Endodermal cell (in vitro differentiated cells): ENCODE data around the gene TRIP12. TPM values are rescaled to one million over a fixed set of nuclear protein-coding genes. Genes with fewer than 3 reads are reported as not detected.

ENCODE experiments used
- DNase-seq: peaks from one replicate; pipeline ENCODE4 v3.0.0-alpha.2; 2017
- H3K27ac ChIP-seq: 2 replicates; pipeline ENCODE4 v1.5.1; 2013; ENCODE audit warnings: mild to moderate bottlenecking, low read depth, low read length, moderate library complexity
- H3K27me3 ChIP-seq: 2 replicates; pipeline ENCODE4 v1.6.1; 2013; ENCODE audit warnings: mild to moderate bottlenecking, low read length, moderate library complexity; ENCODE audit not compliant: insufficient read depth, control insufficient read depth, poor library complexity, severe bottlenecking
- H3K36me3 ChIP-seq: 2 replicates; pipeline ENCODE4 v1.7.0; 2013; ENCODE audit warnings: mild to moderate bottlenecking, low read length, moderate library complexity; ENCODE audit not compliant: control insufficient read depth, insufficient read depth
- H3K4me1 ChIP-seq: one replicate; pipeline ENCODE4 v1.7.0; 2013; ENCODE audit warnings: low read length; ENCODE audit not compliant: control insufficient read depth, insufficient read depth
- H3K4me3 ChIP-seq: 2 replicates; pipeline ENCODE4 v1.5.1; 2013; ENCODE audit warnings: mild to moderate bottlenecking, low read length, moderate library complexity
- H3K9ac ChIP-seq: 2 replicates; pipeline ENCODE4 v1.6.1; 2013; ENCODE audit warnings: mild to moderate bottlenecking, low read length, moderate library complexity; ENCODE audit not compliant: poor library complexity, severe bottlenecking; ENCODE audit errors: extremely low read depth
- H3K9me3 ChIP-seq: 2 replicates; pipeline ENCODE4 v1.6.1; 2013; ENCODE audit warnings: mild to moderate bottlenecking, low read length, moderate library complexity; ENCODE audit not compliant: control insufficient read depth
- H3K27ac Mint-ChIP-seq: 2 replicates; pipeline ENCODE4 v1.8.0; 2020; ENCODE audit warnings: mixed read lengths
- H3K27me3 Mint-ChIP-seq: 2 replicates; pipeline ENCODE4 v1.8.0; 2021; ENCODE audit warnings: mild to moderate bottlenecking, mixed read lengths; ENCODE audit not compliant: insufficient read depth
- H3K36me3 Mint-ChIP-seq: 2 replicates; pipeline ENCODE4 v1.8.0; 2020; ENCODE audit warnings: low read depth, mixed read lengths
- H3K4me1 Mint-ChIP-seq: 2 replicates; pipeline ENCODE4 v1.8.0; 2020; ENCODE audit warnings: mixed read lengths
- H3K4me3 Mint-ChIP-seq: 2 replicates; pipeline ENCODE4 v1.8.0; 2020; ENCODE audit warnings: mild to moderate bottlenecking, moderate library complexity, mixed read lengths
- H3K9me3 Mint-ChIP-seq: 2 replicates; pipeline ENCODE4 v1.8.0; 2020; ENCODE audit warnings: mild to moderate bottlenecking, mixed read lengths
- WGBS, 2 experiments: methylation state at CpG; one replicate each; pipeline versions ENCODE4 v1.1.5 to v1.1.7; 2013; ENCODE audit warnings: missing lambda C conversion rate in 2 of 2, mixed read lengths in 1 of 2; ENCODE audit not compliant: insufficient coverage in 1 of 2, insufficient read length in 1 of 2; 5-methylcytosine and 5-hydroxymethylcytosine counted together
- total RNA-seq, 2 donors: library from RNA; stranded (reverse); fragmentation: NEBNext Ultra II Directional in 1 of 2; extraction: Animal tissue kit (Norgen Biotek cat#: 25700) in 1 of 2; gene quantifications; 2 replicates in 1 of 2; 3 replicates in 1 of 2; pipeline ENCODE4 v1.2.1, GENCODE V29; 2021
- TF ChIP-seq, protein P1 (sequence below): fragments of 200-600 bp; sonication (generic); conservative IDR thresholded peaks from 2 replicates; pipeline ENCODE4 v1.5.0; 2021; ENCODE audit warnings: antibody characterized with exemption, mild to moderate bottlenecking

The TRIP12 gene
- total RNA-seq, 2 donors from 2014 or later = 177 to 229 TPM

DNA sequence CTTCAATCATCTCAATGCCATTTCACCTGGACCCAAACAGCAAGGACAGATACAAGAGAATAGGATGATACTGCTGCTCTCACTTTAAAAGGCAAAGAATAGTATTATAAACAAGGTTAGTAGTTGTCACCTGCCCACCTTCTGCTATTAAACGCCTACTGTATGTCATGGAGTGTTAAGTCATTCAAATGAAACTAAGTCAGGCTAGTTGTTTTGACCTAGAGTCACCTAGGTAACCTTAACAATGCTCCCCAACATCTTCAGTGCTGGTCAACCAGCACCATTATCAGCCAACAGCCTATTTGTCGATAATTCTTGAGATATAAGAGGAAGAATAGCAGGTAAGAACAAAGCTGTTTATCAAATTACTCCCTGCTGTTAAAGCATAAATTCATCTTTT is 39.2 kb downstream of the TRIP12 start:
- H3K4me1 ChIP-seq = peaks cover 8% of the 10 kb centered on the region
- 80 to 100% methylated on average over 1 to 2 of the region's 2 CpGs for WGBS, 2 experiments
- DNase-seq = no peak
- Mint-ChIP-seq H3K27me3 (no peaks in the 10 kb centered on the region), H3K4me1 (peaks cover 30% of the 10 kb centered on the region), H3K36me3 (peaks cover 30% of the 10 kb centered on the region), H3K9me3 (peaks cover 2% of the 10 kb centered on the region), H3K27ac (peak overlapping the region; percentile 32), H3K4me3 (no peak overlapping the region)
- no peak overlapping the region for H3K4me3 ChIP-seq
- no peak overlapping the region for H3K27ac ChIP-seq
- TF ChIP-seq, protein P1, sequence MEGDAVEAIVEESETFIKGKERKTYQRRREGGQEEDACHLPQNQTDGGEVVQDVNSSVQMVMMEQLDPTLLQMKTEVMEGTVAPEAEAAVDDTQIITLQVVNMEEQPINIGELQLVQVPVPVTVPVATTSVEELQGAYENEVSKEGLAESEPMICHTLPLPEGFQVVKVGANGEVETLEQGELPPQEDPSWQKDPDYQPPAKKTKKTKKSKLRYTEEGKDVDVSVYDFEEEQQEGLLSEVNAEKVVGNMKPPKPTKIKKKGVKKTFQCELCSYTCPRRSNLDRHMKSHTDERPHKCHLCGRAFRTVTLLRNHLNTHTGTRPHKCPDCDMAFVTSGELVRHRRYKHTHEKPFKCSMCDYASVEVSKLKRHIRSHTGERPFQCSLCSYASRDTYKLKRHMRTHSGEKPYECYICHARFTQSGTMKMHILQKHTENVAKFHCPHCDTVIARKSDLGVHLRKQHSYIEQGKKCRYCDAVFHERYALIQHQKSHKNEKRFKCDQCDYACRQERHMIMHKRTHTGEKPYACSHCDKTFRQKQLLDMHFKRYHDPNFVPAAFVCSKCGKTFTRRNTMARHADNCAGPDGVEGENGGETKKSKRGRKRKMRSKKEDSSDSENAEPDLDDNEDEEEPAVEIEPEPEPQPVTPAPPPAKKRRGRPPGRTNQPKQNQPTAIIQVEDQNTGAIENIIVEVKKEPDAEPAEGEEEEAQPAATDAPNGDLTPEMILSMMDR = no peak
- peaks cover 6% of the 10 kb centered on the region for H3K9me3 ChIP-seq
- H3K9ac ChIP-seq = no peak overlapping the region
- no peaks in the 10 kb centered on the region for H3K27me3 ChIP-seq
- peaks cover 40% of the 10 kb centered on the region for H3K36me3 ChIP-seq

DNA sequence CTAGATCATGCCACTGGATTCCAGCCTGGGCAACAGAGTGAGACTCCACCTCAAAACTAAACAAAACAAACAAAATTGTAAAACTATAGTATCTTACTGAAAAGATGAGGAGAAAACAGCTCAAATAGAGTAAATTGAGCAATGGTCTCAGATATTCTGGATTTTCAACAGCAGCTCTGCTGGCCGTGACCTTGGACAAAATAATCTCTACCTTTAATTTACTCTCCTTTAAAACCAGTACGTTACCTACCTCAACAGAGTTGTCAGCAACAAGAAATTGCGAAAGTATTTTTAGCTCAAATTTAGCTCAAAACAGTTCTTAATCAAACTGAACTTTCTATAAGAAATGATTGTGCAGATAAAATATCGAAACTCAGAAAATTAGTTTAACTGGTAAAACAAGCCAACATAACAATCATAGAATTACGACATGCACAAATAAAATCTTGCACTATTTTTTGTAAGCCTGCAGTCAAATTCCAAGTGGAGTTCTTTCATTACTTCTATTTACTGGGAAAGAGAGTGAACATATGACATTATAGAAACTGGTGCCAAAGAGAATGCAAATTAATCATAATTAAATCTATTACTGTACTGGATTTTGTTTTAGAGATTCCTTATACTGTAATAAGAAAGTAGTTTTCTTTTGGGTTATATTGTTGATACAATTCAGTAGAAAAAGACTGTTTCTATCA is 40.8 kb downstream of the TRIP12 start:
- H3K27ac Mint-ChIP-seq = no peak overlapping the region
- TF ChIP-seq, protein P1 = no peak

DNA sequence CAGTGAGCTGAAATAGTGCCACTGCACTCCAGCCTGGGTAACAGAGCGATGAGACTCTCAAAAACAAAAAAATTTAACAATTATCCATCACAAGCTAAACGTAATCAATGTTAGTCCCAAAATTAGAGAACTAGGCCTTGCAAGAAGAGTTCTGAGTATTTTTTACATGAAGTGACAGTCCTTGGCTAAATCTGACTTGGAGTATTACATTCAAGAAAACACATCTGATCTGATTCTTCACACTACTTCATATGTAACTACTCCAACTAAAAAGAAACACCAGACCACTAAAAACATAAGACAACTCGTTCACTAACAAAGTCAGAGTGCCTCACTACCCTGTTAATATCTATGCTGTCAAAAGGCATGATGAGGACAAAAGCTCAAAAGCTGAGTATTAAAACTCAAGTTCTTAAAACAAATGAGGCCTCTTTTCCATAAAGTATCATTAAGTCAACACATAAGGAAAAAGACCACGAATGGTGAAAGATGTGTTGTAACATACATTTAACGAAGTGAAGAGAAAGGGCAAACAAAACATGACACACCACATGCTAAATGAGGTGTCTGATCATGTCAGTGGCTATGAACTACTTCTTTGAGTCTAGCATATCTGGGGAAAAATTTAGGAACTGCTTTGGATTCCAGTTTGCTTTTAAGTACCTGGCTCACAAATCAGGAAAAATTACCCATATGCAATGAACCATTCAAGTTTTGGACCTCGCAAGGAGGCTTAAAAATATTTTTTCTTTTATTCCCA is 42.4 kb downstream of the TRIP12 start:
- Mint-ChIP-seq H3K36me3 (peaks cover 30% of the 10 kb centered on the region), H3K27me3 (no peaks in the 10 kb centered on the region), H3K4me3 (no peak overlapping the region), H3K27ac (peak overlapping the region; percentile 55), H3K4me1 (peaks cover 13% of the 10 kb centered on the region), H3K9me3 (peaks cover 2% of the 10 kb centered on the region)
- 95 to 96% methylated on average over 3 to 6 of the region's 6 CpGs for WGBS, 2 experiments
- DNase-seq = no peak
- H3K36me3 ChIP-seq = peaks cover 51% of the 10 kb centered on the region
- peaks cover 6% of the 10 kb centered on the region for H3K9me3 ChIP-seq
- no peak overlapping the region for H3K9ac ChIP-seq
- no peak overlapping the region for H3K4me3 ChIP-seq
- no peak overlapping the region for H3K27ac ChIP-seq
- TF ChIP-seq, protein P1 = no peak
- H3K27me3 ChIP-seq = no peaks in the 10 kb centered on the region
- H3K4me1 ChIP-seq = peaks cover 8% of the 10 kb centered on the region

More for the DNA sequence above, 40.8 kb downstream of the TRIP12 start:
- H3K4me3 ChIP-seq = no peak overlapping the region
- H3K9me3 ChIP-seq = peaks cover 6% of the 10 kb centered on the region
- Mint-ChIP-seq H3K4me3 (no peak overlapping the region), H3K4me1 (peaks cover 23% of the 10 kb centered on the region), H3K27me3 (no peaks in the 10 kb centered on the region), H3K9me3 (peaks cover 2% of the 10 kb centered on the region), H3K36me3 (peaks cover 30% of the 10 kb centered on the region)
- no peak for DNase-seq
- no peak overlapping the region for H3K27ac ChIP-seq
- H3K36me3 ChIP-seq = peaks cover 47% of the 10 kb centered on the region
- WGBS, 2 experiments = 95 to 100% methylated on average over 2 to 5 of the region's 5 CpGs
- no peak overlapping the region for H3K9ac ChIP-seq
- no peaks in the 10 kb centered on the region for H3K27me3 ChIP-seq
- peaks cover 8% of the 10 kb centered on the region for H3K4me1 ChIP-seq
